Dedifferentiated amniotic fluid mesenchymal stem cell (primary cell): ENCODE results near the gene PLEKHA1.

ENCODE experiments used
- DNase-seq: peaks from one replicate; pipeline ENCODE4 v3.0.0-alpha.2; 2016; ENCODE audit errors: extremely low spot score

Gene PLEKHA1

GRCh38 chr10:122461729-122462532 lies 87.4 kb downstream of the PLEKHA1 start:
- DNase-seq = no peak

- peak; percentile 49 for DNase-seq
These were observed 88.3 kb downstream of the PLEKHA1 start for GRCh38 chr10:122462533-122463465.

GRCh38 chr10:122463466-122464249 lies 89.2 kb downstream of the PLEKHA1 start:
- no peak for DNase-seq

- DNase-seq = no peak
These were observed 89.7 kb downstream of the PLEKHA1 start for GRCh38 chr10:122464250-122464510.

GRCh38 chr10:122464586-122464985 lies 90.1 kb downstream of the PLEKHA1 start:
- no peak for DNase-seq

GRCh38 chr10:122465401-122466040 lies 91.0 kb downstream of the PLEKHA1 start:
- DNase-seq = no peak

- DNase-seq = no peak
These were observed 92.5 kb downstream of the PLEKHA1 start for GRCh38 chr10:122466951-122467381.

GRCh38 chr10:122467701-122468100 lies 93.2 kb downstream of the PLEKHA1 start:
- no peak for DNase-seq

- no peak for DNase-seq
These were observed 93.9 kb downstream of the PLEKHA1 start for GRCh38 chr10:122468307-122468925.

- DNase-seq = peak; percentile 87
These were observed 94.6 kb downstream of the PLEKHA1 start for GRCh38 chr10:122468926-122469781.

- no peak for DNase-seq
These were observed 95.3 kb downstream of the PLEKHA1 start for GRCh38 chr10:122469848-122470247.

GRCh38 chr10:122471531-122472177 lies 97.1 kb downstream of the PLEKHA1 start:
- DNase-seq = no peak

GRCh38 chr10:122473116-122473515 lies 98.6 kb downstream of the PLEKHA1 start:
- no peak for DNase-seq

- no peak for DNase-seq
These were observed 99.8 kb downstream of the PLEKHA1 start for GRCh38 chr10:122474131-122474818.

GRCh38 chr10:122475100-122475499 lies 100.6 kb downstream of the PLEKHA1 start:
- DNase-seq = no peak

- no peak for DNase-seq
These were observed 101.3 kb downstream of the PLEKHA1 start for GRCh38 chr10:122475591-122476332.

- DNase-seq = no peak
These were observed 101.8 kb downstream of the PLEKHA1 start for GRCh38 chr10:122476333-122476695.

GRCh38 chr10:122477436-122477835 lies 102.9 kb downstream of the PLEKHA1 start:
- DNase-seq = no peak
